ENCODE results near the gene TUT1.
A peak's percentile ranks its signal among the peaks of the same experiment; 100 is the strongest.
"Not testable (repeated sequence)": the region's sequence is repeated elsewhere in the genome, so short reads cannot be mapped to it uniquely, and the experiment has no call there.

Gene TUT1

DNA sequence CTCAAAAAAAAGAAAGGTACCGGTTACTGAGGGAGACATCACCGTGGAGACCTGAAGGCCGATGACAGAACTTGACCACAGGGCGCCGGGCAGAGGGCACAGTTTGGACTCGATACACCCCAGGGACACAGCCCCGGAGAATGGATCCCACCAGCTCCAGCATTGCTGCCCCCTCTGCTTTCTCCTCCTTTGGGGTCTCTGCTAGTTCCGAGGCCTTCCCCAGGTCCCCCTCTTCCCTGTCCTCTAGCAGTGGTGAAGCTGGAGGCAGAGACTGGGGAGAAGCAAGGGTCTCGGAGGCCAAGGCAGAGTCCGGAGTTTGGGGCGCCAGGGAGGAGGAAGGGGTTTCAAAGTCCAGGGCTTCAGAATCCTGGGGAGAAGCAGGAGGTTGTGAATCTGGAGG, 12.8 kb downstream of the TUT1 start:
- no peak for DNase-seq (ENCODE audit: low read depth in 1 of 2, low spot score in 1 of 2)

GRCh38 chr11:62577046-62577714, 14.1 kb downstream of the TUT1 start:
- DNase-seq (ENCODE audit: low read depth in 1 of 2, low spot score in 1 of 2): no peak

DNA sequence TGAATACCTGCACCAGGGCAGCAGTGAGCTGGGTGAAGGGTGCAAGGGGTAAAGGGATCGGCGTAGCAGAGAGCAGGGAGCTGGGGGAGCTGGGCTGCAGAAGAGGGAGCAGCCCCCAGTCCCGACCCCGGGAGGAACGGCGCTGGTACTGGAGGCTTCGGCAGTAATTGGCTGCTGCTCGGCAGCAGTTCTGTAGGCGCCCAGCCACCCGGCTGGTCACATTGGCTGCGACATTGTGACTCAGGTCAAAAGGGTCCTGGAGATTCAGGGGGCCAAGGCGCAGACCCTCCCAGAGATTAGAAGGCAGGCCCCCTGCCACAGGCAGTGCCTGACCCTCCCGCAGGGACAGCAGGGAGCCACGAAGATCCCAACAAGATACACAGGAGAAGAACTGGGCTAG, 15.5 kb downstream of the TUT1 start:
- no peak for DNase-seq (ENCODE audit: low read depth in 1 of 2, low spot score in 1 of 2)

- DNase-seq (ENCODE audit: low read depth in 1 of 2, low spot score in 1 of 2): no peak
Observed at GRCh38 chr11:62575156-62575555, 16.2 kb downstream of the TUT1 start.

GRCh38 chr11:62574363-62575071, 16.8 kb downstream of the TUT1 start:
- DNase-seq (ENCODE audit: low read depth in 1 of 2, low spot score in 1 of 2): no peak

- DNase-seq (ENCODE audit: low read depth in 1 of 2, low spot score in 1 of 2): peak; percentile 87 to 98
Observed at GRCh38 chr11:62573592-62574362, 17.5 kb downstream of the TUT1 start, which contains the start of gene EEF1G. EEF1G (minus strand) TSS chr11:62573891; CDS start chr11:62573842, 49 bp downstream.

DNA sequence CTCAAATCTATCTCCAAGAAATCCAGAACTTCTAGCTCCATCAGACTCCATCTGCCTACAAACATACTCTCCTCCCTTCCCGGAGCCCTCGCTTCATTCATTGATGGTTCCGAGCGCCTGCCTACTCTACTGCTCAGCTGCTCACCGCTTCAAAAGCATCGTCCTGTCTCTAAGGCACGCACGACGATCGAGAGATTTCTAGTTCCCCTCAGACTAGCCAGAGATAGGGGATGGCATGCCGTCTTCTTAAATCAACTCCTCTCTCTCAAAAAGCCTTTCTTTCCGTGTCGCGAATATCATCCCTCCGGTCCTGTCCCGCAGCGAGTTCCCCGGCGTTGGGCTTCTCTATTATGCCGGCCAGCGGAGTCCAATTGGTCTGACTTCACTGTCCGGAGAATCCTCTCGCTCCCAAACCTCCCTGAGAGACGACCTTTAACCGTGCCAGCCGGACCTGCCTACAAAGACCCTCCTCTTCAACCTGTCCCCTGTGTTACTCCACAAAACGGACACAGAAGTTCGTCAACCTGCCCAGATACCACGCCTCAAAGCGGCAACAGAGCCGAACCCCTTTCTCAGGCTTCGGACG, 18.2 kb downstream of the TUT1 start:
- no peak for DNase-seq (ENCODE audit: low read depth in 1 of 2, low spot score in 1 of 2)

DNA sequence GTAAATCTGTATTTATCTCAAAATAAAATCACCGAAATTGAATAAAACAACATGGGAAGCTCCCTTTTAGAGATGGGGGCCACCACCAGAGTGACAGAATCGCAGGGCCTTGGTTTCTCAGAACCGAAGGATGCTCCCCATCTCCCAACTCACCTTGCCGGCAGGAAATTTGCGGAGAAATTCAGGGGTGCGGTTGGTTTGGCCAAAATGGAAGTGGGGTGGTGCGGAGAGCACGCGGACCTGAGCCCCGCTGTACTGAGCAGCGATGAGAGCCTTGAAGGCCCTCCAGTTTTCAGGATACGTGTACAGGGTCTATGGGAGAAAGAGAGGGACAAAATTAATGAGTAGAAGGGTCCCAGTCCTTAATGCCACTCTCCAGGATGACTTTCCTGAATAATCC, 18.9 kb downstream of the TUT1 start:
- DNase-seq (ENCODE audit: low read depth in 1 of 2, low spot score in 1 of 2): no peak

- not testable (repeated sequence) for DNase-seq (ENCODE audit: low read depth in 1 of 2, low spot score in 1 of 2)
Observed at GRCh38 chr11:62571493-62571892, 19.8 kb downstream of the TUT1 start.

- DNase-seq (ENCODE audit: low read depth in 1 of 2, low spot score in 1 of 2): not testable (repeated sequence)
Observed at GRCh38 chr11:62570903-62571302, 20.4 kb downstream of the TUT1 start.

GRCh38 chr11:62569611-62570010, 21.7 kb downstream of the TUT1 start:
- no peak for DNase-seq (ENCODE audit: low read depth in 1 of 2, low spot score in 1 of 2)

DNA sequence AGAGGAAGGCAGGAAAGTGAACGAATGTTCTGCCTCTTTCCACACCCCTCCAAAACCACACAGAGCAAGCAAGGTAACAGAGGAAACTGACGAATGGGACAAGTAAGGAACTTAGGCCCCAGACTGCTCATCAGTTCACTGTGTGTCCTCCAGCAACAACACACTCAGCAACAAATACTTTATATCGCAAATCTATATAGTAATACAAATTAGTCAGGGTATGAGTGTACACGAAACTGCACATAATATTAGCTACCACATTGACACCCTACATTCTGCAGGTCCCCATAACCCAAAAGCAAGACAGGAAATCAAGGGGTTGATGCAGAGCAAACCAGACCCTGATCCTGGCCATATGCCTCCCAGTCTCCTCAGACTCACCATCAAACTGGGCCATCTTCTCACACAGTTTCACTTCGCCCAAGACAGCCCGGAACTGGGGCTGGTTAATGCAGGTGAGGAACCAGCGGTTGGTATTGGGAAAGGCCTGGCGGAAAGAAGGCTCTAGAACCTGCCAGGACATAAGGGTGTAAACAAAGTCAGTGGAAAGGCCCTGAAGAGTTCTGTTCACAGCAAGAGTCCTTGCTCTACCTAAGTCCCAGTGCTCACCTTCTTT, 24.2 kb downstream of the TUT1 start:
- DNase-seq (ENCODE audit: low read depth in 1 of 2, low spot score in 1 of 2): no peak

DNA sequence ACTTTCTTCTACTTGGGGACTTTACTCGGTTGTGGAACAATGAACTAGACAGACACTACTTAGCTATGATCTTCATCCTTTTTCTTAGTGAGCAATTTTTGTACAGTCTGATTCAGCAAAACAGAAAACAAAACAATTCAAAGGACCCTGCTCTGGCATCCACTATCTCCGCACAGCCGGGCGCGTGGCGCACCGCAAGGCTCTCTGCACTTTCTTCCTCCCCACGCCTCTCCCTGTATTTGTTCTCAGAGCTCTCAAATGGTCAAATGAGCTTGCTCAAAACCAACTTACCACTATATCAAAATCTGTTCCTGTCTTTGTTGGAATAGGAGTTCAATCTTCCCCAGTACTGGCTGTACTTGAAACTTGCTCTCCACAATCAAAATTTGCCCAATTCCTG, 25.1 kb downstream of the TUT1 start:
- no peak for DNase-seq (ENCODE audit: low read depth in 1 of 2, low spot score in 1 of 2)

DNA sequence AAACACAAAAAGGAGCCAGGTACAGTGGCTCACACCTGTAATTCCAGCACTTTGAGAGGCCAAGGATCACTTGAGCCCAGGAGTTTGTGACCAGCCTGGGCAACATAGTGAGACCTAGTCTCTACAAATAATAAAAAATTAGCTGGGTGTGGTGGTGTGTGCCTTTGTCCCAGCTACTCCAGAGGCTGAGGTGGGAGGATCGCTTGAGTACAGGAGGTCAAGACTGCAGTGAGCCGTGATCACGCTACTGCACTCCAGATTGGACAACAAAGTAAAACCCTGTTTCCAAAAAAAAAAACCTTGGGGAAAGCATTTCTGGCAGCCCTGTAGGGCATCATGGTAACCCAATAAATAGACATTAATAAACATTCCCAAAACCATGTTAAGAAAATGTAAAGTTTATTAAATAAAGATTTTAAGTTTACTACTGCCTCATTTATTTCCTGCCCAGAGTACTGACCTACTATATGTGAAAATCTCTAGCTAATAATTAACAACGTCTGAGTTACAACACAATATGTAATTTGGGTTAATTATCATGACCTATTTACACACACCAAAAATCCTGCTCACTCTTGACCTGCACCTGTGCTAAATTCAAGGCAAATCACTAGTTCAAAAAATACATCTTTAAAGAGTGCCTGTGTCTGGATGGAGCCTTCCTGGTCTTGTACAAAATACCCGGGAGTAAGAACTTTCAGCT, 26.1 kb downstream of the TUT1 start:
- DNase-seq (ENCODE audit: low read depth in 1 of 2, low spot score in 1 of 2): no peak

DNA sequence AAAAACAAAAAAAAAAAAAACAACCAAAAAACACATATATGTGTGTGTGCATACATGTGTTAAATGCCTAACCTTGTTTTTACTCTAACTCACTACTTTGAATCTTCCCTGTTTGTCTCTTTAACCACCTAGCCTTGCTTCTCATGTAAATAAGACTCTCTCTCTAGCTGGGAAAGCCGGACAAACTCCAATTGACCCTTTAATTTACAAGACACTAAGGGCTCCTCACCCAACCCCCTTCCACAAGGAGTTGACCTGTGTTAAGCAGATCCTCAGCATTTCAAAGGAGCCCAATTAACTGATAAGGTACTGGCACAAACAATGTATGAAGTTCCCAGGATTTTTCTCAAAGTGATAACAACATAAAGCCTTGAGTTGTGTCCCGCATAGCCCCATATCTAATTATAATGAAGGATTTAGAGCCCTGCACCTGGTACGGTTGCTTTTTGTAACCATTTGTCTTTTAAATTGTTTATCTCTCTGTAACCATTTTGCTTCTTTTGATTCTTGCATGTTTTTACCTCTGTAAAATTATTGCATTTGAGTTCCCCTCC, 29.6 kb downstream of the TUT1 start:
- not testable (repeated sequence) for DNase-seq (ENCODE audit: low read depth in 1 of 2, low spot score in 1 of 2)

GRCh38 chr11:62560566-62561103, 30.7 kb downstream of the TUT1 start:
- DNase-seq (ENCODE audit: low read depth in 1 of 2, low spot score in 1 of 2): peak; percentile 46 to 70

- DNase-seq (ENCODE audit: low read depth in 1 of 2, low spot score in 1 of 2): not testable (repeated sequence)
Observed at GRCh38 chr11:62559626-62560025, 31.7 kb downstream of the TUT1 start.

DNA sequence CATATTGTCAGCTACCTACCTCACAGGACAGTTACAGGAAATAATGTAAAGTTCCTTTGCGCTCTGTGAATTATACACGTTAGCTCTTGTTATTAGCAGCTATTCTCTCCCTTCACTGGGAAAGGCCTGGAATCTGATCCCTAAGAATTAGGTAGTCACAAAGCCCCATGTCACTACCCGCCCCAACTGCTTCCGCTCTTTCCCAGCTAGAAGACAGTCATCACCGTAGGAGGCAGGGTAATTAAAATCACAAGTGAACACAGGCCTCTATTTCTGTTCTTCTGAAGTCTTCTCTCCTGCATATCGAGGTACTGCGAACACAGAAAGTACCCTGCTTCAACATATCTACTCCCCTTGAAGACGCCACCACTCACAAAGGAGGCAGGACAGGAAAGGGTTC, 32.1 kb downstream of the TUT1 start:
- no peak for DNase-seq (ENCODE audit: low read depth in 1 of 2, low spot score in 1 of 2)

GRCh38 chr11:62558669-62559068, 32.7 kb downstream of the TUT1 start:
- no peak for DNase-seq (ENCODE audit: low read depth in 1 of 2, low spot score in 1 of 2)
